H1 (cell line): ENCODE data around the gene LCN9.

Experiments used
- EP300 ChIP-seq, 2 experiments: IDR thresholded peaks; 1 replicate in 1 of 2; 2 replicates in 1 of 2; pipeline ENCODE4 v1.6.1; 2011 to 2012; ENCODE audit warnings: low read depth in 2 of 2, low read length in 2 of 2, mild to moderate bottlenecking in 2 of 2, borderline replicate concordance in 1 of 2, inconsistent platforms in 1 of 2, moderate library complexity in 1 of 2
- POLR2A ChIP-seq, 2 experiments: IDR thresholded peaks; 1 replicate in 1 of 2; 2 replicates in 1 of 2; pipeline ENCODE4 v1.6.1; 2011; ENCODE audit warnings: low read depth in 2 of 2, low read length in 2 of 2, mild to moderate bottlenecking in 2 of 2; ENCODE audit errors: control extremely low read depth in 1 of 2
- TBP ChIP-seq: IDR thresholded peaks from 2 replicates; pipeline ENCODE4 v1.6.1; 2011; ENCODE audit warnings: low read depth, low read length, improper control_type of control experiment
- TF ChIP-seq, protein P1 (sequence below), 3 experiments: IDR thresholded peaks; 1 replicate in 2 of 3; 2 replicates in 1 of 3; pipeline versions ENCODE4 v1.5.1 to v1.6.1; 2011; ENCODE audit warnings: low read length in 3 of 3, mild to moderate bottlenecking in 3 of 3, inconsistent platforms in 2 of 3, low read depth in 1 of 3, moderate library complexity in 1 of 3; ENCODE audit not compliant: insufficient read depth in 1 of 3; ENCODE audit errors: control extremely low read depth in 1 of 3

- TF ChIP-seq, protein P1, sequence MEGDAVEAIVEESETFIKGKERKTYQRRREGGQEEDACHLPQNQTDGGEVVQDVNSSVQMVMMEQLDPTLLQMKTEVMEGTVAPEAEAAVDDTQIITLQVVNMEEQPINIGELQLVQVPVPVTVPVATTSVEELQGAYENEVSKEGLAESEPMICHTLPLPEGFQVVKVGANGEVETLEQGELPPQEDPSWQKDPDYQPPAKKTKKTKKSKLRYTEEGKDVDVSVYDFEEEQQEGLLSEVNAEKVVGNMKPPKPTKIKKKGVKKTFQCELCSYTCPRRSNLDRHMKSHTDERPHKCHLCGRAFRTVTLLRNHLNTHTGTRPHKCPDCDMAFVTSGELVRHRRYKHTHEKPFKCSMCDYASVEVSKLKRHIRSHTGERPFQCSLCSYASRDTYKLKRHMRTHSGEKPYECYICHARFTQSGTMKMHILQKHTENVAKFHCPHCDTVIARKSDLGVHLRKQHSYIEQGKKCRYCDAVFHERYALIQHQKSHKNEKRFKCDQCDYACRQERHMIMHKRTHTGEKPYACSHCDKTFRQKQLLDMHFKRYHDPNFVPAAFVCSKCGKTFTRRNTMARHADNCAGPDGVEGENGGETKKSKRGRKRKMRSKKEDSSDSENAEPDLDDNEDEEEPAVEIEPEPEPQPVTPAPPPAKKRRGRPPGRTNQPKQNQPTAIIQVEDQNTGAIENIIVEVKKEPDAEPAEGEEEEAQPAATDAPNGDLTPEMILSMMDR (IDR thresholded peaks at IDR 0.05; ENCODE audit: control extremely low read depth in 1 of 3, insufficient read depth in 1 of 3, low read depth in 1 of 3, low read length in 3 of 3): no peak
- TF ChIP-seq EP300 (IDR thresholded peaks at IDR 0.05; ENCODE audit: borderline replicate concordance in 1 of 2, low read depth in 2 of 2, low read length in 2 of 2) (no peak), POLR2A (IDR thresholded peaks at IDR 0.05; ENCODE audit: control extremely low read depth in 1 of 2, low read depth in 2 of 2, low read length in 2 of 2) (no peak), TBP (no peak)
These were observed 29.3 kb downstream of the LCN9 start for GRCh38 chr9:135692410-135692809.
